ENCODE results near the gene MNAT1.
A peak's percentile ranks its signal among the peaks of the same experiment; 100 is the strongest.
"Not testable (repeated sequence)": the region's sequence is repeated elsewhere in the genome, so short reads cannot be mapped to it uniquely, and the experiment has no call there.

Gene MNAT1

DNA sequence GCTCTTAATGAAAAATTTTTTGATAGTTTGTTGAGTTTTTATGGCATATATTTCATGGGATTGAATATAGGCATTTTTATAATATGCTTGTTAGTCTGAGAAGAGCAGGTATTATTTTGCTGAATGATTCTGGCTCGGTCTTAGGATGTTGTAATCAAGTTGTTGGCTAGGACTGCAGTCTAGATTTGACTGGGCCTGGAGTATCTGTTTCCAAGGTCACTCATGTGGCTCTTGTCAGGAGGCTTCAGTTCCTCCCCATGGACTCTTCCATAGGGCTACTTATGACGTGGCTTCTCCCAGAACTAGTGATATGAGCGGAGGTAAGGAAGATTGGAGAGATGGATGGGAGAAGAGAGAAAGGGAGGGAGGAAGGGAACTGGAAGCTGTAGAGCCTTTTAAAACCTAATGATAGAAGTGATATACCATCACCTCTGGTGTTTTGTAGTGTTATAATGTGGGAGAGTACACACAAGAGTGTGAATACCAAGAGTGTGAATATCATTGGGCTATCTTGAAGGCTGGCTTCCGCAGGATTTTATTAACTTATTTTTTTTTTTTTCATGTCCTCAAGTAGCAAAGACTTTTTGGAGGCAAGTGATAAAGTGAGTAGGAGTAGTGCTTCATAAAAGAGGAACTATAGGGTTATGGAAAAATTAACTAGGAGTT is 4.4 kb downstream of the MNAT1 start:
- DNase-seq (ENCODE audit: low read depth) = no peak

DNA sequence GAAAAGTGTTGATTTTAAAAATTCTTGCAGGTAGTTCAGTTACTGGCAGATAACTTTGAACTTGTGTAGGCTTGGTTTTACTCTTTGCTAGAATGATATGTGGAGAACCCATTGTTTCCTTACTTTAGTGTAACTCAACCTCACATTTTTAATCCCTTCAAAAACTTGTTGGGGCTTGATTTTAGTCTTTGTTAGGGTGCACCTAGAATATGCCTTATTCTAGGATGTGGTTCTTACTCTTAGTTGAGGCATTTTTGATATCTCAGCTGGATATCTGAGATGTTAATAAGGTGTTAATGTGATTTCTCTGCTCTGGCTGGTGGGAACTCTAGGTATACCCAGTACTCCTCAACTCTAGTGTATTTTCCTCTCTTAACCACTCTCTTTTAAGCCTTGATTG is 10.0 kb downstream of the MNAT1 start:
- no peak for DNase-seq (ENCODE audit: low read depth)

DNA sequence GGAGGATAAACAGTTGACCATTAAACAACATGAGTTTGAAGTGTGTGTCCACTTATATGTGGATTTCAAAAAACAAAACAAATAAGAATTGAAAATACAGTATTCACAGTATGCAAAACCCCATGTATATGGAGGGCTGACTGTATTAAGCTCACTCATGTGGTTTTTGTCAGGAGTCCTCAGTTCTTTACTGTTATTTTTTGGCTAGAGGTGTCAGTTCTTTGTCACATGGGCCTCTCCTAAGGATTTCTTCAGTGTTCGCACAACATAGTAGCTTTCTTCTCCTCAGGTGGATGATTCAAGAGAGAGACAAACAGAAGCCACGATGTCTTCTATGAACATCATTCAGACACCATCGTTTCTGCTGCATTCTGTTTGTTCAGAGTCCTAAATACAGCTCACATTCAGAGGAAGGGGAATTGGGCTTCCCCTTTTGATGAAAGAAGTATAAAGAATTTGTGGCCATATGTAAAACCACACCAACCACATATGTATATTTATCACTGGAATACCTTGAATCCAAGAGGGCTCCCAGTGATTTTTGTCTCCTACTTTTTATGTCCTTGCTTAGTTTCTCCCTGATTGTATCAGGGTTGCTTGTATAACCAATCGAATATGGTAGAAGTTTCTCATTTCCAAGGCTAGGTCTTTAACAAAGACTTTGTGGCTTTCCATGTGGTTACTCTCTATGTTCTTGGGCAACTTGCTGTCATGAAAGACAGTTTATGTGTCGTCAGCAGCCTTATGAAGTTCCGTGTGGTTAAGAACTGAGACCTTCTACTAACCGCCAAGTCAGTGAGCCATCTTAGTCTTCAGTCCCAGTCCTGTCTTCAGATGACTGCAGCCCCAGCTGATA is 18.9 kb downstream of the MNAT1 start:
- DNase-seq (ENCODE audit: low read depth) = peak; percentile 20

DNA sequence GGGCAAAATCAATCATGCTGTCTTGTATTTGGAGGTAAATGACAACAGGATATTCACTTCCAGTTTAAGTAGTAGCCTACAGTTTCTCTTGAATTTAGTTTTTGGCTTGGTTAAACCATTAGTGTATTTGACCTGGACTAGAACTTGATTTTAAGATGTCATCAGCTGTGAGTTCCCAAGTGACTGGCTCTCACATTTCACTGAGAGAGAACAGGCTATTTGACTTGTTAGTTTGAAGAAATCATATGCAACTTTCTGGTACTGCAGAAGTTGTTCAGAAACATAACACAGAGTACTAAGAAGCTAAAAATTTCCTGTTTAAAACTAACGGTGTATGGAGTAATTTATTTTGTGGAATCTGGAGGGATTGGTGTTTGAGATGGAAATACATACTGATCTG is 22.3 kb downstream of the MNAT1 start:
- DNase-seq (ENCODE audit: low read depth) = no peak

DNA sequence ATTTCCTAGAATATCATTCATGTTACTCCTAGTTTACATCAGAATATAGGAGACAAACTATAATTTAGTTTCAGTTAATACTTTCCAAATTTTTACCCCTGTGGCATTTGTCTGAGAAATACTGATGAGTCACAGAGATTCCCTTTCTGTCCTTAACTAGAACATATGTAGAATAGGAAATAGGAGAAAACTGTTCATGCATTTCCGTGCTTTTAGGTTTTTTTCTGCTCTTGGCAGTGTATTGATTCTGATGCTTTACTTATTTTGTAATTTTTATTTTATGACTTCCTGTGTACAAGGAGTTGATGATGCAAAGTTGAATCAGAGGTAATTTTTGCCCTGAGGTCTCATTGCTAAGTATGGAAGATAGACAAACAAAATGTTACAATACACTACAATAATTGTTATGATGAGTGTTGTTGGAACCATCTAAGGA is 23.0 kb downstream of the MNAT1 start:
- DNase-seq (ENCODE audit: low read depth) = no peak

DNA sequence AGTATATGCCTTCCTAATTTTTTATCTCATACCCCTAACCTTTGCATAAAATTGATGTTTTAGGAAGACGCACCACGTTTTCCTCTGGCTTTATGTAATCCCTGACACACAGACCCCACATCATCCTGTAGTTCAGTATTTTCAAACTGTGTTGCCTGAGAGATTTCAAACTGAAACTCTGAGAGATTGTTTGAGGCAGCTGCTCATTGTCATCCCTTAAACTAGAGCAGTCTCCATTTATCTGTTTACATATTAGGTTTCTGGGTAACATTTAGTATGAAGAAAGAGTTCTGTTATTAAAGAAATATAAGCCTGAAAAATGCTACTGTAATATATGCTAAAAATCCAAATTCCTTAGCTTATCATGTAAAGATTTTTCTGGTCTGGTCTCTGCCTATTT is 24.3 kb downstream of the MNAT1 start:
- DNase-seq (ENCODE audit: low read depth) = no peak

DNA sequence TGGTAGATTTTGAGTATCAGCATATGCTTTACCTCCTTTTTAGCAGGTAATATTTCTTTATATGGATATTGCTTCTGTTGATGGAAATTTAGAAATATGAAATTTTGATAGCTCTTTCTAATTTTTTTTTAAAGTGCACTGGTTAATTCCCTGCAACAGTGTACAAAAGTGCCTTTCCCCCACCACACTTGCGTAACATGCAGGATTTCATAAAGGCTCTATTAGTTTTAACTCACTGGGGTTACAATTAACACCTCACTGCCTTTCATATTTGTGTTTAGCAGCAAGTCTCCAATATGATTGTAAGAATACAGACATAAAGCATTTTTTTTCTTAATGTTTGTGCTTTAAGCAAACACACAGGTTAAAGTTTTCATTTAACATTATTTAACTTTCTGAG is 25.6 kb downstream of the MNAT1 start:
- DNase-seq (ENCODE audit: low read depth) = no peak

DNA sequence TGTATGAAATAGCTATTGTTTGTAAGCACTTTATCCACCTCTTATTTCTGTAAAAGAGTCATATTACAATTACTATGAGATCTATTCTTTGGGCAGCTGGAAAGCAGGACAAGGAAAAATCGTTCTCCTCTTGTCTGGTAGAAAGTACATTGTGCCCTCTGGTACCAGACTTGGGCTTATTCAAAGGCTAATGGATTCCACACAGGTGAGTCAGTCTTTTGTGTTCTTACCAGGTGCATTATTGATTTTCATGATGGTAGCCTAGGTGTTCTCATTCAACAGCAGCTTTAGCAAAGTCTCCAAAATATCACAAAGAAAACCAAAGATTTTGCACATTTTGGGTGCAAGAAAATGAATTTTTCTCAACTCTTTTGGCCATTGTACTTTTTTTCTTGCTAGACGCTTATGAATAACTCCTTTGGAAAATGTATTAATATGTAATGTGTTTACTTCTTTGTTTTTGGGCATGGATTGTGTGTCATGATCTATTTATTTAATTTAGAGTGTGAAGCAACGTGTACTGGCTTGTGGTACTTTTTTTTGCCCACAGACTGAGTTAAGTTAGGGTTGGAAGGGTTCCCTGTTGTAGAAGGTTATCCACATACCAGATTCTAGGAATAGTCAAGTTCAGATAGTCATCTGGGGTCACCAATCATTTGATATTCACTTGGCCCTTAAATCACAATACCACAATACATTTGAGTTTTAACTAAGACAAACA is 26.2 kb downstream of the MNAT1 start:
- DNase-seq (ENCODE audit: low read depth) = no peak

DNA sequence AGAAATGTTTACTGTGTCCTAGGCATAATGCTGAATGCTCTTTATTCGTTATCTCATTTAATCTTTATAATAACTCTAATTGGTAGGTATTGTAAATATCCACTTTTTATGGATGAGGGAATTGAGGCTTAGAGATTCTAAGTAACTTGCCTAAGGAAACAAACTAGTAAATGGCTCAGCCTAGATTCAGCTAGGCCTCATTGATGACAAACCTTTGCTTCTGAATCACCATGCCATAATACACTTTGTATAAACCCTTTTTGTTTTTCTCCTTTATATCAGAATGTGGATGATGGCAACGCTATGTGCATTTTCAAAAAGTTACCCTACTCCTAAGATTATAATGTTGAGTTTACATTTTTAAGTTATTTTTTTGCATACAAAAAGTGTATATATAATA is 34.0 kb downstream of the MNAT1 start:
- no peak for DNase-seq (ENCODE audit: low read depth)

DNA sequence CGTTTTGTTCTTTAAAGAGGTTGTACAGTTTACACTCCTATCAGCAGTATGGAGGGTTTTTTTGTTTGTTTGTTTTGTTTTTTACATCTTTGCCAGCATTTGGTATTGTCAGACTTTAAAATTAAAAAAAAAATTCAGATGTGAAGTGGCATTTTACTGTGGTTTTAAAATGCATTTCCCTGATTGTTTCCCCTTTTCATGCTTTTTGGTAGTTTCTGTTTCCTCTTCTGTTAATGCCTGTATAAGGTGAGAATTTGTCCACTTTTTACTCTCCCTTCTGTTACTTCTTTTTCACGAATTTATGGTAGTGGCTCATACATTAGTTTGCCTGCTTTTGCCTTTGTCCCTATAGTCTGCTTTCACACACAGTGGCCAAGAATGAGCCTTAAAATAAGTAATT is 36.6 kb downstream of the MNAT1 start:
- DNase-seq (ENCODE audit: low read depth) = no peak

DNA sequence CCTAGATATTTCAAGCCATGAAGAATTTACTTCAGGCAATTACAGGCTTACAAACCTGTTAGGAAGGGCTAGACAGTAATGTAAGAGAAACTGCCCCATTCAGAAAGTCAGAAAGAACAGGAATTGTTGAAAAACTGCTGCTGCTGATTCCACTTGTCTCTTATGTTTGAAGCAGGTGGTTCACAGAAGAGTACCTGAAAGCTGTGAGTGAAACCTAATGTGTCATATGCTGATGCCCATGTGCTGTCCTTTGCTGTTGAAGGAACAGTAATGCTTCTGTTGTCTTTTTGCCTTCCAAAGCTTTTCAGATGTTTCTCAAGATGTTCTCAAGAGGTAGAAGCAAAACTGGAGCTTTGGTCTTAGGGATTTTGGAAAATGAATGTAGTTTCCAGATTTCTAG is 39.0 kb downstream of the MNAT1 start:
- no peak for DNase-seq (ENCODE audit: low read depth)

DNA sequence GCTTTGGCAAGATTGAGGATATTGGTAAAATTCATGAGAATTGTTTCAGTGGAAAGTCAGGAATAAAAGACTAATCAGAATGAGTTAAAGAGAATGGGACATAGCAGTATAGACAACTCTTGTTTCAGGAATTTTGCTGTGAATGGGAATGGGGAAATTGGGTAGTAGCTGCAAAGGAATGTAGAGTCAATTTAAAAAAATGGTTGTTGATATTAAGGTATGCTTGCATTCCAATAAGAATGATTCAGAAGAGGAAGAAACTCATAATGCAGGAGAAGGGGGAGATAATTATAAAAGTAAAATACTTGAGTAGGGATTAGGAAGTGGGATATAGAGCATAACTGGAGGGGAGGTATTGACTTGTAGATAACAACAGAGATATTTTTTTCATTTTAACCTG is 40.7 kb downstream of the MNAT1 start:
- DNase-seq (ENCODE audit: low read depth) = no peak

DNA sequence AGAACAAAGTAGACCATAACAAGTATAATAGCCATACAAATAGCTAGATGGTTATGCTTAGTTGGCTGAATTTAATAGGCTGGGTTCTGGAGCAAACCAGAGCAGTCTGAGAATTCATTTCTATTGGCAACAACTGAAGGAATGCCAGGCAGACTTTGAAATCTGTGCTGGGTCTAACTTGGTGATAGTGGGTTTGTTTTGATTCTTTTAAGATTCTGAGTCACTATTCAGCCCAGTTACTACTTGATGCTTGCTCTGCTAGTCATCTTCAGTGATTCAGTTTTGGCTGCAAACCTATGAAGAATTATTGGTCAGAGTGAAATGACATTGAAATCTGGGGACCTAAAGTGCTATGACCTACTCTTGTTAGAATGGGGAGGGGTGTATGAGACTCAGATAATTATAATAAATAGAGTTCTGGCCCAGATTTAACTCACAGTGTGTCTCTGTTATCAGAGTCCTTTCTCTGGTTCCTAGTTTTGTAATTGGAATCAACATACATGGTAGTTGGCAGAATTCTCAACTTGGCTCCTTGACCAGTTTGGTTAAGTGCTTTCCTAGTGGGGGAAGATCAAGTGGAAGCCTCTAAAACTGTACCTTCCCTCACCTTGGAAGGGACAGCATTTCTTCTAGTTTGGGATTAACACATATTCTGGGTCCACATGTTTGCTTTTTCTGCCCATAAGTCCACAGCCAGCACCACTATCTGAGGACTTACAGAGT is 43.5 kb downstream of the MNAT1 start:
- DNase-seq (ENCODE audit: low read depth) = no peak

DNA sequence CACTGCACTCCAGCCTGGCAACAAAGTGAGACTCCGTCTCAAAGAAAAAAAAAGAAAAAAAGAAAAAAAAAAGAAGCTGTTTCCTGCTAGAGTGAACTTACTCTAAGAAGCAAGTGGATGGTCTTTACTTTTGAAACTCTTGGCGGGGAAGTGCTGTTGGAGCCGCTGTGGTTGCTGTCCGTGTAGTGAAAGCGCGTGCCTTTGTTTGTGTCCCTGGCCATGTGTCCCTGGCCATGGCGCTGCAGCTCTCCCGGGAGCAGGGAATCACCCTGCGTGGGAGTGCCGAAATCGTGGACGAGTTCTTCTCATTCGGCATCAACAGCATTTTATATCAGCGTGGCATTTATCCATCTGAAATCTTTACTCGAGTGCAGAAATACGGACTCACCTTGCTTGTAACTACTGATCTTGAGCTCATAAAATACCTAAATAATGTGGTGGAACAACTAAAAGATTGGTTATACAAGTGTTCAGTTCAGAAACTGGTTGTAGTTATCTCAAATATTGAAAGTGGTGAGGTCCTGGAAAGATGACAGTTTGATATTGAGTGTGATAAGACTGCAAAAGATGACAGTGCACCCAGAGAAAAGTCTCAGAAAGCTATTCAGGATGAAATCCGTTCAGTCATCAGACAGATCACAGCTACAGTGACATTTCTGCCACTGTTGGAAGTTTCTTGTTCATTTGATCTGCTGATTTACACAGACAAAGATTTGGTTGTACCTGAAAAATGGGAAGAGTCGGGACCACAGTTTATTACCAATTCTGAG is 45.4 kb downstream of the MNAT1 start:
- DNase-seq (ENCODE audit: low read depth) = not testable (repeated sequence)

DNA sequence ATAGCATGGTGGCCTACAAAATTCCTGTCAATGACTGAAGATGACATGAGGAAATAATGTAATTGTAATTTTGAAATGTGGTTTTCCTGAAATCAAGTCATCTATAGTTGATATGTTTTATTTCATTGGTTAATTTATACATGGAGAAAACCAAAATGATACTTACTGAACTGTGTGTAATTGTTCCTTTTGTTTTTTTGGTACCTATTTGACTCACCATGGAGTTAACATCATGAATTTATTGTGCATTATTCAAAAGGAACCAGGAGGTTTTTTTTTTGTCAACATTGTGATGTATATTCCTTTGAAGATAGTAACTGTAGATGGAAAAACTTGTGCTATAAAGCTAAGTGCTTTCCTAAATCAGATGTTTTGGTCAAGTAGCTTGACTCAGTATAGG is 46.0 kb downstream of the MNAT1 start:
- not testable (repeated sequence) for DNase-seq (ENCODE audit: low read depth)

DNA sequence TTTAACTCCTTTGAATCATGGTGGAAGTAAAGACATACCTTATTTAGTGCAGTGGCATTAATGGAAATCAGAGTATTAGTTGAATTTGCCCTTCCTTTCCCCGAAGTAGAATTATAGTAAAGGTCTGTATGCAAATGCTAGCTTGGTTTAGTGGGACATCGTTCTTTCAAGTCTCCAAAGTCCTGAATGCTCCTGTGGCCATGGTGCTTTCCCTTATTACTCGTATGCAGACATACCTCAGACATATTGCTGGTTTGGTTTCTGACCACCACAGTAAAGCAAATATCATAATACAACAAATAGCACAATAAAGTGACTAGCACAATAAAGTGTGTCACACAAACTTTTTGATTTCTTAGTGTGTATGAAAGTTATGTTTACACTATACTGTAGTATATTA is 52.3 kb downstream of the MNAT1 start:
- DNase-seq (ENCODE audit: low read depth) = no peak

DNA sequence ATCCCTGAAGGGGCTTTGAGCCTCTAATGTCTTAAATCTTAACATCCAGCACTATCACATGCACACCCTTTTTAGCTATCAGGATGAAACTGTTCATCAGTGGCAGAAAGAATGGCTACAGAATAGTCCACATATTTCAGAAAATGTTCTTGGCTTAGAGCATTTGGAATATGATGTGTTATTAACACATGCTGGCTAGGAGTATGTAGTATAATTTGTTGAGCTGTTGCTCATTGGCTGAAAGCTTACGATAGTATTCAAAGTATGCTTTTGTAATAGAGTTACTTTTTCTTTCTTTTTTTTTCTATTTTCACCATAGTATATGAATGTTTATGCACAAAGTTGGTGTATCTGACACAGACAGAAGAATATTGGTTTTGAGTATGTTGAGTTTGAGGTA is 55.1 kb downstream of the MNAT1 start:
- DNase-seq (ENCODE audit: low read depth) = no peak

DNA sequence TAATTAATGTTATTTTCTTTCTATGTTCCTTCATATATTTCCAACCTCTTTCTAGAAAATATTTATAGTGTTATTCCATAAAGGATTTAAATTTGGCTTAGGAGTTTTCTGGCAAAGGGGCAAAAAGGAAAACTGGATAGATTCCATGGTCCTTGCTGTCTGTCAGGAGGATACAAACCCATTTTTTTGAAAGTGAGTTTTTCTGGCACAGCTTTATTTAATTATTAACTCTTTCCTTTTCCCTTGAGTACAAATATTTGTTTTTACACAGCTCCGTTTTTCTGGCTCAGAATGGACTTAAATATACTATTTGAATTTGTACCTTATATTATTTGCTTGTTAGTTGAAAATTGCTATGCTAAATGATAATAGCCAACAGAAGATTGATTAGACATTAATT is 56.3 kb downstream of the MNAT1 start:
- no peak for DNase-seq (ENCODE audit: low read depth)

DNA sequence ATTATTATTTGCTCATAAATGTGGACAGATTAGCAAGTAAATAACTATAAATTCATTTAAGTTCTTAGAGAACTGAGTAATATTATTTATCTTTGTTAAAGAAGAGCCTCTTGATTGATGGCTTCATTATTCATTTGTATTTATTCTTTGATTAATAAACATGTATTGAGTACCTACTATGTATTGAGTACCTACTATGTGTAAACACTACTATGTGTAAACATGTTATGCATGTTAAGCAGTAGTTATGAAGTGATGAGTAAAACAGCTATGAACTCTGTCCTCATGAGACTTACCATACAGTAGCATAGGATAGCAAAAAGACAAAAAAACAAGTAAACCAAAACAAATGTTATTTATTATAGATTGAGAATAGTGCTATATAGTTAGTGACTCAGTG is 61.9 kb downstream of the MNAT1 start:
- DNase-seq (ENCODE audit: low read depth) = no peak

DNA sequence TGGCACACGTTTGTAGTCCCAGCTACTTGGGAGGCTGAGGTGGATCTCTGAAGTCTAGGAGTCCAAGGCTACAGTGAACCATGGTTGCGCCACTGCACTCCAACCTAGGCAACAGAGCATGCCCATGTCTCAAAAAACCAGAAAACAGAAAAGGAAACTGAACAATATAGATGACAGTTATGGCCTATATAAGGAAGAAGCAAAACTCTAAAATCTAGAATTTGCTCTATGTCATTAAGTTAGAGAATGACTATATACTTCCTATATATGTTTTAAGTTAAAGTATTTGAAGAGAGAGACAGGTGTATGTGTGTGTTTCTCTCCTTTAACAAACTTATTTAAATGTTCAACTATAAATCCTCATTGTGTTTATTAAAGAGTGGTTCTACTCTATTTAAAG is 65.8 kb downstream of the MNAT1 start:
- DNase-seq (ENCODE audit: low read depth) = no peak

DNA sequence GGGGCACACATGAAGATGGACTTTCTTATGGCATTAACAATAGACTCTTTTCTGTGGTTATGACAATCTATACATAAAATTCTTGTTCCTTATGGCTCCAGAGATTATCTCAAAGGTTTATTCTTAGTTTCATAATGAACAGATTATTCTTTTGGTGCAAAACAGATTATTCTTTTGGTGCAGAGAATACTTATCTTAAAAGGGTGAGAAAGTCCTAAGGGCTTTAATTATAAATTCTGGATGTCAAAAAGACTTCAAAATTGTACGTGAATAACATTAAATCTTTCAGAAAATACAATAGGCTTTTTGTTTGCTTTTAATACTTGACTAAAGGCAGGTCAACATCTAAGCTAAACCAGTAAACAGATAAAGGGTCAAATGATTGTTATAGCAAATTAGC is 69.3 kb downstream of the MNAT1 start:
- DNase-seq (ENCODE audit: low read depth) = no peak
